GM12874 (cell line): ENCODE data around the gene SCUBE1.

Source experiments
- TF ChIP-seq, protein P1 (sequence below): IDR thresholded peaks from 2 replicates; pipeline ENCODE4 v1.5.1; 2011; ENCODE audit warnings: low read depth, mild to moderate bottlenecking, control low read depth, low read length, moderate library complexity; ENCODE audit not compliant: insufficient read depth

The SCUBE1 gene

DNA sequence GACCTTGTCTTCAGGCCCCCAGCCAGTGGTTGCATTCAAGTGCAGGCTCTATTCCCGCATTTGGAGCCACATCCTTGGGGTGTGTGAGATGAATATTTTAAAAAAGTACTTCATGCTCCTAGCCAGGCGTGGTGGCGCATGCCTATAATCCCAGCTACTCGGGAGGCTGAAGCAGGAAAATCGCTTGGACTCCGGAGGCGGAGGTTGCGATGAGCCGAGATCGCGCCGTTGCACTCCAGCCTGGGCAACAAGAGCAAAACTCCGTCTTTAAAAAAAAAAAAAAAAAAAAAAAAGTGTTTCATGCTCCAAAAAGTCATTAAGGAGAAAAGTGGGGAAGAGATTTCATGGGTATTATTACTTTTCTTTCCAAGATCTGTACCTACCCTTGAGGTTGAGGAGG is 18.0 kb downstream of the SCUBE1 start:
- TF ChIP-seq, protein P1, sequence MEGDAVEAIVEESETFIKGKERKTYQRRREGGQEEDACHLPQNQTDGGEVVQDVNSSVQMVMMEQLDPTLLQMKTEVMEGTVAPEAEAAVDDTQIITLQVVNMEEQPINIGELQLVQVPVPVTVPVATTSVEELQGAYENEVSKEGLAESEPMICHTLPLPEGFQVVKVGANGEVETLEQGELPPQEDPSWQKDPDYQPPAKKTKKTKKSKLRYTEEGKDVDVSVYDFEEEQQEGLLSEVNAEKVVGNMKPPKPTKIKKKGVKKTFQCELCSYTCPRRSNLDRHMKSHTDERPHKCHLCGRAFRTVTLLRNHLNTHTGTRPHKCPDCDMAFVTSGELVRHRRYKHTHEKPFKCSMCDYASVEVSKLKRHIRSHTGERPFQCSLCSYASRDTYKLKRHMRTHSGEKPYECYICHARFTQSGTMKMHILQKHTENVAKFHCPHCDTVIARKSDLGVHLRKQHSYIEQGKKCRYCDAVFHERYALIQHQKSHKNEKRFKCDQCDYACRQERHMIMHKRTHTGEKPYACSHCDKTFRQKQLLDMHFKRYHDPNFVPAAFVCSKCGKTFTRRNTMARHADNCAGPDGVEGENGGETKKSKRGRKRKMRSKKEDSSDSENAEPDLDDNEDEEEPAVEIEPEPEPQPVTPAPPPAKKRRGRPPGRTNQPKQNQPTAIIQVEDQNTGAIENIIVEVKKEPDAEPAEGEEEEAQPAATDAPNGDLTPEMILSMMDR, result no peak

DNA sequence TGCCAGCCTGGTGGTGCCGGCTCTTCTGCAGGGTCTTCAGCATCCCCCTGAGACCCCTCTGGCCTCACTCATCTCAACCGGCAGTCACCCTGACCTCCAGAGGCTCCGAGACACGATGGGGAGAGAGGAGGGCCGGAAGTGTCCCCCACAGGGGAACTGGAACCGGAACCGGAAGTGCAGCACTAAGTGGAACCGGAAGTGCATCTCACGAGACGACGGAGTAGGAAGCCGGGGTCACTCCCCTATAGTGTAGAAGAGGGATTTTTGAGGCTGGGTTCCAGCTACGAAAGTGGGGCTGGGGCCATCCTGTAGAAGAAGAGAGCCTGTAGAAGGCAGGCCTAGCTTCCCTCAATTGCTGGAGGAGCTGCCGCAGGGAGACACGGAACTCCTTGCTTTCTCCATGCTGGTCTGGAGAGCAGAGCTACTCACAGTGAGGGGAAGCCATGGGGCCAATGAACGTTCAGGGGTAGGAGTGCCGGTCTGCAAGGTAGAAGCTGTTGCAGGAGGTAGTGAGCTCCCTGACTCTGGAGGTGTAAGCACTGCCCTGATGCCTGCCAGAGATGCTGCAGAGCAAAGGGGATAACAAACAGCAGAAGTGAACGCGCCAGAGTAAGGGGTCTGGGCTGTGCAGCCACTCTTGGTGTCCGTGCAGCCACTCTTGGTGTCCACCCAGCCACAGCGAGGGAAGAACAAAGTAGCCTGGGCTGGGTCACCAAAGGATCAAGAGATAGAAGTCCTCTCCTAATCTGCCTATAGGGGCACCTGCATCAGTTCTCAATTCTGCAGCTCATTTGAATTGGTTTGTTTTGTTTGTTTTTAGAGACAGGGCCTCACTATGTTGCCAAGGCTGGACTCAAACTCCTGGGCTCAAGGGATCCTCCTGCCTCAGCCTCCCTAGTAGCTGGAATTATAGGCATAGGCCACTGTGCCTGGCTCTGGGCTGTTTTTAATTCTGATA is 21.9 kb downstream of the SCUBE1 start:
- TF ChIP-seq, protein P1, result no peak

DNA sequence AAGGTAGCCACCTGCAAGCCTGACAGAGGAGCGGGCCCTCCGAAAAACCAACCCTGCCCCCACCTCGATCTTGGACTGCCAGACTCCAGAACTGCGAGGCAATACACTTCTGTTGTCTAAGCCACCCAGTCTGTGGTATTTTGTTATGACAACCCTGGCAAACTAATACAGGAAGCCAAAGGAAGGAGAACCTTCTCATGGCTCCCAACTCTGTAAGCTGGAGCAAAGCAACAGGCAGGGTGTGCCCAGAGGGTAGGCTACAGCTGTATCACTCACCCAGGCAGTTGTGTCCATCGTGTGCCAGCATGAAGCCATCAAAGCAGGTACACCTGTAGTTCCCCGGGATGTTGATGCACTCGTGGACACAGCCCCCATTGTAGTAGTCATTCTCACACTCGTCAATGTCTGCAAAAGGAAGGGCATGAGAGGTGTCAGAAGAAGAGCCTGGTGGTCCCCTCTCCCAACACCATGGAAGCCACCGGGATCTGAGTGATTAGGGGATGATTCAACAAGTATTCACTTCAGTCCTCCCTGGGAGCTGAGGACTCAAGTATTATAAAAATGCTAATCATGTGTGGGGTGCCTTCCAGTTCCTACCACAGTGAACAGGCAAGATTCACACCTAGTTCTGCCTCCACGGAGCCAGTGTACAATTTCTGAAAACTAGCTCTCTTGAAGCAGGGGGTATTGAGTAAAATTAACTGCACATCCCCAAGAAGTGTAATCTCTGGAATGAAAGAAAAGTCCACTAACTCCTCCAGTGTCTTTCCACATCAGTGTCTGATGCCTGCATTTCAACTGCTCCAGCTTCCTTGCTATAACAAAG is 23.3 kb downstream of the SCUBE1 start:
- TF ChIP-seq, protein P1, result no peak

DNA sequence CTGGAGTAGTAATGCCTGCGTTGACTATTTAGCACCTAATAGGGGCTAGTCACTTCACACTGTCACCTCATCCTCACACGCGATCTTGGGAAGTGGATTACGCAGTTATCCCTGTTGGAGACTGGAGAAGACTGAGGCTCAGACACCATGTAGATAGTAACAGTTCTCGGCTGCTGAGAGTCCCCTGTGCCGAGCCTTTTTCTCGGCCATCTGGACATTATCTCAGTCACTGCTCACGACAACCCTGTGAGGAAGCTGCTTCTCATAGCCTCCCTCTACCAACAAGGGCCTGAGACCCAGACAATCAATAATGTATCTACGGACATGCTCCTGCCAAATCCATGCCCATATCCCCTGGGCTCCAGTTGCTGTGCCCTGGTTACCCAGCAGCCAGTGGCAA is 25.9 kb downstream of the SCUBE1 start:
- TF ChIP-seq, protein P1, result no peak

DNA sequence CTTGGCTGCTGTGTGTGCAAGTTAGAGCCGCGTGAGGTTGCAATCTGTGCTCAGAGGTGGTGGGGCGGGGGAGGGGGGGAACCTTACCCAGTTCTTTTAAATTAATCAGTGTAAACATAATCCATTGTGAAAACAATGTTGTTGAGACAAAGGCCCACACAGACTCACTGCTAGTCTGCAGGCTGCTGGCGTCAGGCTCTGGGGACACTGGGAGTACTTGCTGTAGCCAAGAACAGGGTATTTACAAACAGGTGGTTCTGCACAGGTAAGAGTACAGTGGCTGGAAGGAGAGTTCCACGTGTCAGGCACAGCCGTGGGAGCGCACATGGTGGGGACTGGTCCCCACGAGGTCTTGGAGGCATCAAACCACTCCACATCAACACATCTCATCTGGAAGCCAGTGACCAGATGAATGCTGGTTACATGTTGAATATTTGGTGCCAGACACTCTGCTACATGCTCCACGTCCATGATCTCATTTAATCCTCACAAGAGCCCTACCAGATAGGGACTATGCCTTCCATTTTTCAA is 27.4 kb downstream of the SCUBE1 start:
- TF ChIP-seq, protein P1, result no peak

DNA sequence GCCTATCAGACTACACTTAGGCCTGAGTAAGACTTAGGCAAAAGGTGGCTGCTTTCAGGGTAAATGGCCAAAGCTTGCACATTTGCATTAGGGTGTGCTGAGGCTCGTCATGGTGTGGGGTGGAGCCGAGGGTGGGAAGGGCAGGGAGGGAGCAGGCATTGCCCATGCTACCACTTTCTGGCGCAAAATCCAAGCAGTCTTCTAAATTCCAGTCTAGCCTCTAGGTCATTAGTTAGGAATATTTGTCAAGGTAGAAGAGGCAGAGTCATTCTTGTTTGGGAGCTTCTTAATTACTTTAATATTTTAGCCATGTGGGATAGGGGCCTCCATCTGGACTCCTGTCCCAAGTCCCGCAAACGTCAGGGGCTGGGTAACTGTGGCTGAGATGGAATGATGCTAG is 28.6 kb downstream of the SCUBE1 start:
- TF ChIP-seq, protein P1, result no peak

DNA sequence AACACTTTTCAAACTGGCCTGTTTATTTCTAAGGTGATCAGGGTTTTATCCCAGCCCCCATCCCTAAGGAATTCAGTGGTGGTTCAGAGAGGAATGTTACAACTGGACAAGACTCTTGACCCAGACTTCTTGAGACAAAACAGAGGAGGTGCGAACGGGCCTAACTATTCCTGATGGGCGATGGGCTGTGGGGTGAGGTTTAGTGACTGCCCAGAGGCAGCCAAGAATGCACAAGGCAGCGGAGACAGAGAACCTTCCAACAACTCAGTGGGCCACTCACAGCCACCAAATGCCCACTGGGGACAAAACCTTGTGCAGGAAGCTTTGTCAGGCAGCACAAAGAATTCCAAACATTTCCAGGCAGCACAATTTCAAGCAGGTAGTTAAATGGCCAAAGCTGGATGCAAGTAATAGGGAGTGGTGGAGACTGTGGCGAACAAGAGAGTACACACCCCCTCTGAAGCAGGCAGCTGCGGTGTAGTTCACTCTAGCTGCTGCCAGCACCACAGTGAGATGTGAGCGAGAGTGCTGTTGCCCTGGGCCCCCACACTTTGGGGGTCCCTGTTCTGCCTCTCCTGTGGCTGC is 29.2 kb downstream of the SCUBE1 start:
- TF ChIP-seq, protein P1, result no peak
